OCI-LY3 (cell line): Measurements from ENCODE around the gene CIP2A.
A peak's percentile ranks its signal among the peaks of the same experiment; 100 is the strongest.

Experiments
- H2AFZ ChIP-seq: fragments of 200-600, 300-600 bp; shearing (Covaris generic); 2 replicates; pipeline ENCODE4 v1.6.0; 2014; ENCODE audit warnings: antibody characterized with exemption, low read depth, low read length
- H3K27ac ChIP-seq: fragments of 200-600, 300-600 bp; sonication (generic); 2 replicates; pipeline ENCODE4 v1.5.1; 2014; ENCODE audit warnings: mild to moderate bottlenecking, low read length, moderate library complexity, mixed read lengths
- H3K27me3 ChIP-seq: fragments of 200-600, 300-600 bp; sonication (generic); 2 replicates; pipeline ENCODE4 v1.6.1; 2014; ENCODE audit warnings: low read depth, low read length, mixed read lengths
- H3K36me3 ChIP-seq: fragments of 200-600, 300-600 bp; sonication (generic); replicated peaks from 2 replicates; pipeline ENCODE3; 2014; ENCODE audit warnings: low read depth, low read length, mixed read lengths
- H3K4me1 ChIP-seq: fragments of 300-600, 200-600 bp; sonication (generic); 2 replicates; pipeline ENCODE4 v1.6.1; 2014; ENCODE audit warnings: low read length, mixed read lengths
- H3K4me2 ChIP-seq: fragments of 200-600, 300-600 bp; sonication (generic); 2 replicates; pipeline ENCODE4 v1.6.1; 2014; ENCODE audit warnings: low read length, mixed read lengths
- H3K4me3 ChIP-seq: fragments of 300-600, 200-600 bp; sonication (generic); 2 replicates; pipeline ENCODE4 v1.5.1; 2014; ENCODE audit warnings: antibody characterized with exemption, mild to moderate bottlenecking, low read length, moderate library complexity
- H3K79me2 ChIP-seq: fragments of 300-600, 200-600 bp; shearing (Covaris generic); 2 replicates; pipeline ENCODE4 v1.6.1; 2014; ENCODE audit warnings: mild to moderate bottlenecking, low read length, mixed read lengths
- H3K9ac ChIP-seq: fragments of 300-600, 200-600 bp; shearing (Covaris generic); 2 replicates; pipeline ENCODE4 v1.6.0; 2014; ENCODE audit warnings: mild to moderate bottlenecking, low read length, moderate library complexity
- H3K9me3 ChIP-seq: fragments of 200-600, 300-600 bp; shearing (Covaris generic); 2 replicates; pipeline ENCODE4 v1.6.1; 2014; ENCODE audit warnings: low read length, mixed read lengths; ENCODE audit not compliant: insufficient read depth
- H4K20me1 ChIP-seq: fragments of 200-600, 300-600 bp; sonication (generic); 2 replicates; pipeline ENCODE4 v1.6.1; 2016; ENCODE audit warnings: low read length, mixed read lengths; ENCODE audit not compliant: insufficient read depth
- EZH2phosphoT487 ChIP-seq: fragments of 200-600 bp; shearing (Covaris generic); IDR thresholded peaks from 2 replicates; pipeline ENCODE4 v1.6.1; 2018; ENCODE audit warnings: antibody characterized with exemption, mixed run types, low read depth
- TF ChIP-seq, protein P1 (sequence below): fragments of 200-600, 300-600 bp; sonication (generic); IDR thresholded peaks from 2 replicates; pipeline ENCODE4 v1.5.1; 2014; ENCODE audit warnings: antibody characterized with exemption, low read length, low read depth

Gene CIP2A

DNA sequence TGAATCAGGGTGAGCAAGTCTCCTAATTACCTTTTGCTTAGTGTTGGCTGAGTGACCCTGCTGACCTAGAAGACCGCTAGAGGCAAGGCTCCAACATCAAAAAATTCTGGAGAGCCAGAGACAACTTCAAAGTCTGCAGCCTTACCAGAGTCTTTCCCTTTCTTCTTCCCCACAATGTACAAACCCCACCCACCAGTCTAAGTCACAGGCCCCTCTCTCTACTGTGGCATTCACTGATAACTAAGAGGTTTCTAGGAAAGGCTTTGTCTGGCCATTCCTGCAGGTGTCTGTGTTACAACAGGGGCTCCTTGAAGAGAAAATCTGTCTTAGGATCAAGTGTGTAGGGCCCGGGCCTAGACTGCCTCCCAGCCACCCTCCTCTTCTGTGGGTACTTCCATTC lies 79.4 kb downstream of the CIP2A start:
- Histone ChIP-seq H3K9me3 (no peaks in the 10 kb centered on the region), H3K27me3 (no peaks in the 10 kb centered on the region), H3K79me2 (no peaks in the 10 kb centered on the region), H2AFZ (no peak overlapping the region), H3K36me3 (no peaks in the 10 kb centered on the region), H3K4me3 (no peak overlapping the region), H4K20me1 (no peaks in the 10 kb centered on the region), H3K9ac (no peak overlapping the region), H3K4me2 (no peak overlapping the region), H3K27ac (no peak overlapping the region), H3K4me1 (no peaks in the 10 kb centered on the region)
- TF ChIP-seq, protein P1, sequence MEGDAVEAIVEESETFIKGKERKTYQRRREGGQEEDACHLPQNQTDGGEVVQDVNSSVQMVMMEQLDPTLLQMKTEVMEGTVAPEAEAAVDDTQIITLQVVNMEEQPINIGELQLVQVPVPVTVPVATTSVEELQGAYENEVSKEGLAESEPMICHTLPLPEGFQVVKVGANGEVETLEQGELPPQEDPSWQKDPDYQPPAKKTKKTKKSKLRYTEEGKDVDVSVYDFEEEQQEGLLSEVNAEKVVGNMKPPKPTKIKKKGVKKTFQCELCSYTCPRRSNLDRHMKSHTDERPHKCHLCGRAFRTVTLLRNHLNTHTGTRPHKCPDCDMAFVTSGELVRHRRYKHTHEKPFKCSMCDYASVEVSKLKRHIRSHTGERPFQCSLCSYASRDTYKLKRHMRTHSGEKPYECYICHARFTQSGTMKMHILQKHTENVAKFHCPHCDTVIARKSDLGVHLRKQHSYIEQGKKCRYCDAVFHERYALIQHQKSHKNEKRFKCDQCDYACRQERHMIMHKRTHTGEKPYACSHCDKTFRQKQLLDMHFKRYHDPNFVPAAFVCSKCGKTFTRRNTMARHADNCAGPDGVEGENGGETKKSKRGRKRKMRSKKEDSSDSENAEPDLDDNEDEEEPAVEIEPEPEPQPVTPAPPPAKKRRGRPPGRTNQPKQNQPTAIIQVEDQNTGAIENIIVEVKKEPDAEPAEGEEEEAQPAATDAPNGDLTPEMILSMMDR = no peak
- no peak for TF ChIP-seq EZH2phosphoT487

DNA sequence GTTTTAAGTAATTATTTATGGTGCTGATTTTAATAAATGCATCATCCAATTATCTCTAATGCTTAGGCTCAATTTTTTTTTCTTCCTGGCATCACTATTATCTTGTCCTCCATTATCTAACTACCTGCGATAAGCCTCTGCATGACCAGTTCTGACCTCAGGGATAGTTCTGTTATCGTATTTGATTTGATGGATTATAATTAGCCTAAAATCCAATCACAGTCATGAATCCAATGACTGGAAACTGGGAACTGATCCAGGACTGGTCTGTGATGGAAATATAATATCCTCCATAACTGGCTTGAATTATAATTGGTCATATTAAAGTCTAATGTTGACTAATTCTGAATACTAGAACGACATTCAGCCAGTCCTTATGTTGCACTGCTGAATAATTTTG lies 80.0 kb downstream of the CIP2A start:
- Histone ChIP-seq H3K9ac (no peak overlapping the region), H3K79me2 (no peaks in the 10 kb centered on the region), H3K4me1 (no peaks in the 10 kb centered on the region), H3K4me3 (no peak overlapping the region), H3K36me3 (no peaks in the 10 kb centered on the region), H2AFZ (no peak overlapping the region), H4K20me1 (no peaks in the 10 kb centered on the region), H3K4me2 (no peak overlapping the region), H3K9me3 (no peaks in the 10 kb centered on the region), H3K27me3 (no peaks in the 10 kb centered on the region), H3K27ac (no peak overlapping the region)
- TF ChIP-seq EZH2phosphoT487 = no peak
- TF ChIP-seq, protein P1 = no peak

DNA sequence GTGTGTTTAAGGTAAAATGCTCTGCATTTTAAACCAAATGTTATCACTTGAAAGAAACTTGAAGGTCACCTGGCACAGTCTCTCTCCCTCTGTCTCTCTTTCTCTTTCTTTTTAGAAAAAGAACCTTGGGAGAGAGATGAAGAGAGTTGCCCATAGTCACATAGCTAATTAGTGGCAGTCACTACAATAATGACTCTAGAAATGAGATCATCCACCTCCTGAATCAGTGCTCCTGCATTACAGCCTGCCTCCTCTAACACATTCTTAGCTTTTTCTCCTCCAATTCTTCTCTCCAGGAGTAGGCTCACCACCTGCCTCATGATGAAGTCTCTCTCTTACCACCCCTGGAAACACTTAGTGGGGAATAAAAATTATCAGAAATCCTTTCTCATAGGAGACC lies 81.3 kb downstream of the CIP2A start:
- H3K27ac ChIP-seq = no peak overlapping the region
- no peaks in the 10 kb centered on the region for H3K27me3 ChIP-seq
- H4K20me1 ChIP-seq = no peaks in the 10 kb centered on the region
- H3K36me3 ChIP-seq = no peaks in the 10 kb centered on the region
- no peak overlapping the region for H3K4me3 ChIP-seq
- TF ChIP-seq, protein P1 = no peak
- TF ChIP-seq EZH2phosphoT487 = no peak
- no peak overlapping the region for H2AFZ ChIP-seq
- no peak overlapping the region for H3K9ac ChIP-seq
- no peaks in the 10 kb centered on the region for H3K79me2 ChIP-seq
- H3K4me2 ChIP-seq = no peak overlapping the region
- no peaks in the 10 kb centered on the region for H3K4me1 ChIP-seq
- H3K9me3 ChIP-seq = no peaks in the 10 kb centered on the region

DNA sequence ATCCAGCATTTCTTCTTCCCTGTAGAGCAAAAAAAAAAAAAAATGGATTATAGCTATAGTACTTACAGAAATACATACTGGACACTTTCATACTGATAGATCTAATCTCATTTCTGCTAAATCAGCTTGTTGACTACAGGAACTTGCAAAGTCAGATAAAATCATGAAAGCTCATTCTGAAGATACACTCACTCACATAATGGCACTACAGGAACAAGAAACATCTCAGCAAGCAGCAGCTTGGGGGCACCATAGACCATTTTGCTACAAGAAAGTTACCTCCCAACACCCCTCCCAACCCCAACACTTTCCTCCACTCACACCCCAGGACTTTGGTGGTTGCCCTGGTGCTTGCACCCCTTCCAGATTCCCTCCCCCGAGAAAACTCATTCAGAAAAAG lies 83.4 kb downstream of the CIP2A start:
- H4K20me1 ChIP-seq = no peaks in the 10 kb centered on the region
- H3K27me3 ChIP-seq = no peaks in the 10 kb centered on the region
- H2AFZ ChIP-seq = no peak overlapping the region
- H3K36me3 ChIP-seq = no peaks in the 10 kb centered on the region
- H3K9me3 ChIP-seq = no peaks in the 10 kb centered on the region
- no peak overlapping the region for H3K9ac ChIP-seq
- no peak overlapping the region for H3K4me3 ChIP-seq
- no peak overlapping the region for H3K4me2 ChIP-seq
- no peak for TF ChIP-seq EZH2phosphoT487
- TF ChIP-seq, protein P1 = peak; percentile 36
- H3K27ac ChIP-seq = no peak overlapping the region
- no peaks in the 10 kb centered on the region for H3K79me2 ChIP-seq
- no peaks in the 10 kb centered on the region for H3K4me1 ChIP-seq
